ENCODE data around the gene RFNG. TPM values are rescaled to one million over a fixed set of nuclear protein-coding genes. Genes with fewer than 3 reads are reported as not detected.

RFNG gene
- total and polyA plus RNA-seq, 2 of the 13 experiments (the other 11 are each of a cell fraction or from before 2014, with no cell fraction given): 61.4 to 64.0 TPM

DNA sequence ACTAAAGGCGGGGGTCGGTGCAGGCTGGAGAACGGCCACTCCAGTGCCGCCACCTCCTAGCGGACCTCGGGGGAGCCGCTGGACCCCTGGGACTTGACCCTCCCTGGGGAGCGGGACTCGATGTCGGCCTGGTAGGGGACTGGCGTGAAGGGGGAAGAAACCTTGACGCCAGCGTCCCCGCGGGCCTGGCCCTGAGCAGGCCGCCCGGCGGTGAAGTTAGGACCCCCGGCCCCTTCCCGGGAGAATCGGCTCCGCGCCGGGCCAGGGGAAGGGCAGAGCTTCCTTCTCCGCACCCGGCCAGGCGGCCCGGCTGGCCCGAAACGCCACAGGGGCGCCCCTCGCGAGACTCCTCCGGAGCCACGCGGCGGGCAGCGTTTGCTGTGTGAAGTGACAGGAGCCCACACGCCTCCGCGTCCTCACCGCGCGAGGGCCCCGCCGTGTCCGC lies 13.6 kb upstream of the RFNG start (continued):
- TF ChIP-seq ZNF549 (CRISPR knock-in tag; IDR thresholded peaks at IDR 0.05) (no peak), ERF (CRISPR knock-in tag; IDR thresholded peaks at IDR 0.05) (0 out of 2 replicates have a peak, but pooled peaks have one; percentile 5), SPEN (CRISPR knock-in tag; IDR thresholded peaks at IDR 0.05; ENCODE audit: low read depth) (no peak), ZNF629 (CRISPR knock-in tag; conservative IDR thresholded peaks at IDR 0.05) (no peak), CBFB (CRISPR knock-in tag; IDR thresholded peaks at IDR 0.05) (no peak), ARID4A (CRISPR knock-in tag; IDR thresholded peaks at IDR 0.05; ENCODE audit: borderline replicate concordance) (peak; percentile 77), HOXD1 (CRISPR knock-in tag; IDR thresholded peaks at IDR 0.05) (no peak), HNRNPK (IDR thresholded peaks at IDR 0.05; ENCODE audit: low read depth, low read length, poor library complexity, severe bottlenecking) (no peak), CHD4 (IDR thresholded peaks at IDR 0.05; ENCODE audit: borderline replicate concordance, low read length) (no peak), PITX1 (CRISPR knock-in tag; IDR thresholded peaks at IDR 0.05) (no peak), ELF3 (CRISPR knock-in tag; IDR thresholded peaks at IDR 0.05) (no peak), DDIT3 (CRISPR knock-in tag; IDR thresholded peaks at IDR 0.05) (no peak)
- TF ChIP-seq, protein P1, sequence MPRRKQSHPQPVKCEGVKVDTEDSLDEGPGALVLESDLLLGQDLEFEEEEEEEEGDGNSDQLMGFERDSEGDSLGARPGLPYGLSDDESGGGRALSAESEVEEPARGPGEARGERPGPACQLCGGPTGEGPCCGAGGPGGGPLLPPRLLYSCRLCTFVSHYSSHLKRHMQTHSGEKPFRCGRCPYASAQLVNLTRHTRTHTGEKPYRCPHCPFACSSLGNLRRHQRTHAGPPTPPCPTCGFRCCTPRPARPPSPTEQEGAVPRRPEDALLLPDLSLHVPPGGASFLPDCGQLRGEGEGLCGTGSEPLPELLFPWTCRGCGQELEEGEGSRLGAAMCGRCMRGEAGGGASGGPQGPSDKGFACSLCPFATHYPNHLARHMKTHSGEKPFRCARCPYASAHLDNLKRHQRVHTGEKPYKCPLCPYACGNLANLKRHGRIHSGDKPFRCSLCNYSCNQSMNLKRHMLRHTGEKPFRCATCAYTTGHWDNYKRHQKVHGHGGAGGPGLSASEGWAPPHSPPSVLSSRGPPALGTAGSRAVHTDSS (CRISPR knock-in tag; conservative IDR thresholded peaks at IDR 0.05): 0 out of 2 replicates have a peak, but pooled peaks have one; percentile 38
- TF ChIP-seq, protein P2, sequence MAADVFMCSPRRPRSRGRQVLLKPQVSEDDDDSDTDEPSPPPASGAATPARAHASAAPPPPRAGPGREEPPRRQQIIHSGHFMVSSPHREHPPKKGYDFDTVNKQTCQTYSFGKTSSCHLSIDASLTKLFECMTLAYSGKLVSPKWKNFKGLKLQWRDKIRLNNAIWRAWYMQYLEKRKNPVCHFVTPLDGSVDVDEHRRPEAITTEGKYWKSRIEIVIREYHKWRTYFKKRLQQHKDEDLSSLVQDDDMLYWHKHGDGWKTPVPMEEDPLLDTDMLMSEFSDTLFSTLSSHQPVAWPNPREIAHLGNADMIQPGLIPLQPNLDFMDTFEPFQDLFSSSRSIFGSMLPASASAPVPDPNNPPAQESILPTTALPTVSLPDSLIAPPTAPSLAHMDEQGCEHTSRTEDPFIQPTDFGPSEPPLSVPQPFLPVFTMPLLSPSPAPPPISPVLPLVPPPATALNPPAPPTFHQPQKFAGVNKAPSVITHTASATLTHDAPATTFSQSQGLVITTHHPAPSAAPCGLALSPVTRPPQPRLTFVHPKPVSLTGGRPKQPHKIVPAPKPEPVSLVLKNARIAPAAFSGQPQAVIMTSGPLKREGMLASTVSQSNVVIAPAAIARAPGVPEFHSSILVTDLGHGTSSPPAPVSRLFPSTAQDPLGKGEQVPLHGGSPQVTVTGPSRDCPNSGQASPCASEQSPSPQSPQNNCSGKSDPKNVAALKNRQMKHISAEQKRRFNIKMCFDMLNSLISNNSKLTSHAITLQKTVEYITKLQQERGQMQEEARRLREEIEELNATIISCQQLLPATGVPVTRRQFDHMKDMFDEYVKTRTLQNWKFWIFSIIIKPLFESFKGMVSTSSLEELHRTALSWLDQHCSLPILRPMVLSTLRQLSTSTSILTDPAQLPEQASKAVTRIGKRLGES (CRISPR knock-in tag; IDR thresholded peaks at IDR 0.05; ENCODE audit: borderline replicate concordance): no peak
- TF ChIP-seq, protein P3, sequence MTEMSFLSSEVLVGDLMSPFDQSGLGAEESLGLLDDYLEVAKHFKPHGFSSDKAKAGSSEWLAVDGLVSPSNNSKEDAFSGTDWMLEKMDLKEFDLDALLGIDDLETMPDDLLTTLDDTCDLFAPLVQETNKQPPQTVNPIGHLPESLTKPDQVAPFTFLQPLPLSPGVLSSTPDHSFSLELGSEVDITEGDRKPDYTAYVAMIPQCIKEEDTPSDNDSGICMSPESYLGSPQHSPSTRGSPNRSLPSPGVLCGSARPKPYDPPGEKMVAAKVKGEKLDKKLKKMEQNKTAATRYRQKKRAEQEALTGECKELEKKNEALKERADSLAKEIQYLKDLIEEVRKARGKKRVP (CRISPR knock-in tag; IDR thresholded peaks at IDR 0.05): no peak
- TF ChIP-seq, protein P4, sequence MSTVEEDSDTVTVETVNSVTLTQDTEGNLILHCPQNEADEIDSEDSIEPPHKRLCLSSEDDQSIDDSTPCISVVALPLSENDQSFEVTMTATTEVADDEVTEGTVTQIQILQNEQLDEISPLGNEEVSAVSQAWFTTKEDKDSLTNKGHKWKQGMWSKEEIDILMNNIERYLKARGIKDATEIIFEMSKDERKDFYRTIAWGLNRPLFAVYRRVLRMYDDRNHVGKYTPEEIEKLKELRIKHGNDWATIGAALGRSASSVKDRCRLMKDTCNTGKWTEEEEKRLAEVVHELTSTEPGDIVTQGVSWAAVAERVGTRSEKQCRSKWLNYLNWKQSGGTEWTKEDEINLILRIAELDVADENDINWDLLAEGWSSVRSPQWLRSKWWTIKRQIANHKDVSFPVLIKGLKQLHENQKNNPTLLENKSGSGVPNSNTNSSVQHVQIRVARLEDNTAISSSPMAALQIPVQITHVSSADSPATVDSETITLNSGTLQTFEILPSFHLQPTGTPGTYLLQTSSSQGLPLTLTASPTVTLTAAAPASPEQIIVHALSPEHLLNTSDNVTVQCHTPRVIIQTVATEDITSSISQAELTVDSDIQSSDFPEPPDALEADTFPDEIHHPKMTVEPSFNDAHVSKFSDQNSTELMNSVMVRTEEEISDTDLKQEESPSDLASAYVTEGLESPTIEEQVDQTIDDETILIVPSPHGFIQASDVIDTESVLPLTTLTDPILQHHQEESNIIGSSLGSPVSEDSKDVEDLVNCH (CRISPR knock-in tag; IDR thresholded peaks at IDR 0.05): no peak
